ENCODE data around the gene HAGH. TPM values are rescaled to one million over a fixed set of nuclear protein-coding genes. Genes with fewer than 3 reads are reported as not detected.

HAGH gene
- total RNA-seq, 4 donors from 2014 or later, result 91.7 to 150 (median 119) TPM

- H3K9me3 ChIP-seq, result no peaks in the 10 kb centered on the region
- TF ChIP-seq POLR2A (IDR thresholded peaks at IDR 0.05) (no peak), CTCF (IDR thresholded peaks at IDR 0.05) (no peak)
- DNase-seq, result peak; percentile 16 to 26
- WGBS, 2 donors, result 69 to 71% methylated on average over 9 of the region's 9 CpGs
- intact Hi-C loops (cut with DNase I), result no loop called here
- no peak overlapping the region for H3K4me3 ChIP-seq (replicated peaks in 1 of 3)
- peaks cover 19 to 27% of the 10 kb centered on the region in 2 donors for H3K36me3 ChIP-seq
- no peaks in the 10 kb centered on the region for H3K27me3 ChIP-seq
- peaks cover 17 to 33% of the 10 kb centered on the region in 2 donors for H3K4me1 ChIP-seq
- no peak overlapping the region for H3K27ac ChIP-seq
Observed at GRCh38 chr16:1823821-1824220, 2.8 kb downstream of the HAGH start.

- intact Hi-C loops (cut with DNase I), result no loop called here
- Histone ChIP-seq H3K36me3 (peaks cover 22 to 34% of the 10 kb centered on the region in 2 donors), H3K9me3 (no peaks in the 10 kb centered on the region), H3K4me1 (peaks cover 13 to 25% of the 10 kb centered on the region in 2 donors), H3K27me3 (no peaks in the 10 kb centered on the region), H3K4me3 (replicated peaks in 1 of 3) (no peak overlapping the region), H3K27ac (no peak overlapping the region)
- no peak for DNase-seq
- no peak for TF ChIP-seq POLR2A (IDR thresholded peaks at IDR 0.05)
- TF ChIP-seq CTCF (IDR thresholded peaks at IDR 0.05), result no peak
- 94 to 95% methylated on average over 15 to 16 of the region's 16 CpGs for WGBS, 2 donors
Observed at GRCh38 chr16:1822801-1823200, 3.8 kb downstream of the HAGH start.

- Histone ChIP-seq H3K27me3 (no peaks in the 10 kb centered on the region), H3K4me1 (peaks cover 8 to 21% of the 10 kb centered on the region in 2 donors), H3K4me3 (replicated peaks in 1 of 3) (no peak overlapping the region), H3K9me3 (no peaks in the 10 kb centered on the region), H3K36me3 (peaks cover 24 to 40% of the 10 kb centered on the region in 2 donors), H3K27ac (no peak overlapping the region)
- WGBS, 2 donors, result 83 to 84% methylated on average over 8 to 14 of the region's 24 CpGs
- intact Hi-C loops (cut with DNase I), result no loop called here
- no peak for TF ChIP-seq POLR2A (IDR thresholded peaks at IDR 0.05)
- no peak for TF ChIP-seq CTCF (IDR thresholded peaks at IDR 0.05)
- no peak for DNase-seq
Observed at GRCh38 chr16:1821861-1822611, 4.6 kb downstream of the HAGH start.

GRCh38 chr16:1820946-1821290 lies 5.7 kb downstream of the HAGH start:
- TF ChIP-seq POLR2A (IDR thresholded peaks at IDR 0.05) (no peak), CTCF (IDR thresholded peaks at IDR 0.05) (no peak)
- H3K4me3 ChIP-seq (replicated peaks in 1 of 3), result no peak overlapping the region
- WGBS, 2 donors, result 90 to 92% methylated on average over 2 to 6 of the region's 12 CpGs
- H3K27ac ChIP-seq, result no peak overlapping the region
- intact Hi-C loops (cut with DNase I), result no loop called here
- peaks cover 8 to 21% of the 10 kb centered on the region in 2 donors for H3K4me1 ChIP-seq
- no peak for DNase-seq
- no peaks in the 10 kb centered on the region for H3K27me3 ChIP-seq
- H3K36me3 ChIP-seq, result peaks cover 34 to 48% of the 10 kb centered on the region in 2 donors
- no peaks in the 10 kb centered on the region for H3K9me3 ChIP-seq

- intact Hi-C loops (cut with DNase I), result no loop called here
- Histone ChIP-seq H3K36me3 (peaks cover 34 to 52% of the 10 kb centered on the region in 2 donors), H3K27ac (no peak overlapping the region), H3K27me3 (no peaks in the 10 kb centered on the region), H3K4me3 (replicated peaks in 1 of 3) (no peak overlapping the region), H3K4me1 (peaks cover 2 to 16% of the 10 kb centered on the region in 2 donors), H3K9me3 (no peaks in the 10 kb centered on the region)
- no peak for DNase-seq
- 93 to 98% methylated on average over 5 to 18 of the region's 25 CpGs for WGBS, 2 donors
- TF ChIP-seq CTCF (IDR thresholded peaks at IDR 0.05) (no peak), POLR2A (IDR thresholded peaks at IDR 0.05) (no peak)
Observed at GRCh38 chr16:1820096-1820945, 6.3 kb downstream of the HAGH start.
